Stimulated activated CD4-positive, alpha-beta T cell treated with anti-CD3 and anti-CD28 coated beads, Interleukin-12 subunit alpha, Interleukin-12 subunit beta, amount 100 ng/mL, for 24 hours (primary cell): ENCODE results near the gene DLGAP4.

Source experiments
- DNase-seq, 2 experiments: peaks; one replicate each; pipeline ENCODE4 v3.0.0-alpha.2; 2020; ENCODE audit warnings: low read depth in 2 of 2

Gene DLGAP4

GRCh38 chr20:36333841-36334240 lies 27.7 kb downstream of the DLGAP4 start:
- DNase-seq = no peak

- DNase-seq = no peak
Observed at GRCh38 chr20:36334281-36335205, 28.4 kb downstream of the DLGAP4 start.

- no peak for DNase-seq
Observed at GRCh38 chr20:36335206-36335870, 29.2 kb downstream of the DLGAP4 start.

- no peak for DNase-seq
Observed at GRCh38 chr20:36336204-36336603, 30.1 kb downstream of the DLGAP4 start.

- no peak for DNase-seq
Observed at GRCh38 chr20:36336954-36337704, 31.0 kb downstream of the DLGAP4 start.

GRCh38 chr20:36337886-36338285 lies 31.7 kb downstream of the DLGAP4 start:
- no peak for DNase-seq

GRCh38 chr20:36339646-36340592 lies 33.8 kb downstream of the DLGAP4 start:
- DNase-seq = peak in 1 of 2 experiments; percentile 9

- no peak for DNase-seq
Observed at GRCh38 chr20:36340593-36340990, 34.5 kb downstream of the DLGAP4 start.

- no peak for DNase-seq
Observed at GRCh38 chr20:36341331-36342020, 35.3 kb downstream of the DLGAP4 start.

GRCh38 chr20:36342331-36343120 lies 36.4 kb downstream of the DLGAP4 start:
- DNase-seq = no peak

GRCh38 chr20:36343641-36344040 lies 37.5 kb downstream of the DLGAP4 start:
- no peak for DNase-seq

- DNase-seq = peak in 1 of 2 experiments; percentile 3
Observed at GRCh38 chr20:36344517-36345132, 38.5 kb downstream of the DLGAP4 start.

GRCh38 chr20:36346256-36346655 lies 40.1 kb downstream of the DLGAP4 start:
- DNase-seq = no peak

GRCh38 chr20:36349384-36350170 lies 43.4 kb downstream of the DLGAP4 start:
- no peak for DNase-seq

- DNase-seq = no peak
Observed at GRCh38 chr20:36350439-36350838, 44.3 kb downstream of the DLGAP4 start.

GRCh38 chr20:36351937-36352336 lies 45.8 kb downstream of the DLGAP4 start:
- DNase-seq = no peak

GRCh38 chr20:36352843-36353553 lies 46.9 kb downstream of the DLGAP4 start:
- no peak for DNase-seq

- no peak for DNase-seq
Observed at GRCh38 chr20:36353740-36354139, 47.6 kb downstream of the DLGAP4 start.
